ENCODE measurements around the gene BCAS4. TPM values are rescaled to one million over a fixed set of nuclear protein-coding genes. Genes with fewer than 3 reads are reported as not detected.
"Not testable (repeated sequence)": the region's sequence is repeated elsewhere in the genome, so short reads cannot be mapped to it uniquely, and the experiment has no call there.

BCAS4 gene
- total RNA-seq, 2 experiments from 2014 or later, result 6.3 to 6.6 TPM

GRCh38 chr20:50762435-50763220, 32.2 kb upstream of the BCAS4 start:
- peaks cover 3% of the 10 kb centered on the region for H3K27me3 Mint-ChIP-seq
- ChIA-PET POLR2A (no interaction called here), CTCF (interaction anchor here (0.7 to 1.6 kb wide), 3 partner anchors 12 to 79 kb away, joined by 3 to 4 read pairs (median 4); no protein-coding TSS in a partner anchor)
- H3K36me3 Mint-ChIP-seq (ENCODE audit: low read depth), result no peaks in the 10 kb centered on the region
- no peaks in the 10 kb centered on the region for H3K9me3 Mint-ChIP-seq
- no peak for DNase-seq
- no peak overlapping the region for H3K27ac Mint-ChIP-seq
- no peak overlapping the region for H3K4me3 Mint-ChIP-seq
- H3K4me1 Mint-ChIP-seq, result no peaks in the 10 kb centered on the region

GRCh38 chr20:50763550-50764458, 31.1 kb upstream of the BCAS4 start:
- CTCF ChIA-PET; POLR2A ChIA-PET; H3K27ac Mint-ChIP-seq; DNase-seq; H3K4me3 Mint-ChIP-seq; H3K36me3 Mint-ChIP-seq (ENCODE audit: low read depth); H3K9me3 Mint-ChIP-seq; H3K27me3 Mint-ChIP-seq; H3K4me1 Mint-ChIP-seq: not testable (repeated sequence)

- DNase-seq; H3K4me1 Mint-ChIP-seq; POLR2A ChIA-PET; H3K27ac Mint-ChIP-seq; H3K27me3 Mint-ChIP-seq; H3K36me3 Mint-ChIP-seq (ENCODE audit: low read depth); H3K4me3 Mint-ChIP-seq; H3K9me3 Mint-ChIP-seq: not testable (repeated sequence)
- CTCF ChIA-PET, result interaction anchor here (0.7 to 2.4 kb wide), 2 partner anchors 11 to 15 kb away, joined by 3 to 8 read pairs; no protein-coding TSS in a partner anchor
Observed at GRCh38 chr20:50765251-50765650, 29.6 kb upstream of the BCAS4 start.

- no peak overlapping the region for H3K4me3 Mint-ChIP-seq
- ChIA-PET CTCF (interaction anchor here (0.7 to 2.4 kb wide), 3 partner anchors 12 to 29 kb away, joined by 3 to 8 read pairs (median 3); no protein-coding TSS in a partner anchor), POLR2A (no interaction called here)
- DNase-seq, result no peak
- H3K4me1 Mint-ChIP-seq, result no peaks in the 10 kb centered on the region
- H3K27me3 Mint-ChIP-seq, result peaks cover 5% of the 10 kb centered on the region
- no peaks in the 10 kb centered on the region for H3K9me3 Mint-ChIP-seq
- H3K36me3 Mint-ChIP-seq (ENCODE audit: low read depth), result no peaks in the 10 kb centered on the region
- H3K27ac Mint-ChIP-seq, result no peak overlapping the region
Observed at GRCh38 chr20:50765674-50766073, 29.2 kb upstream of the BCAS4 start.

- H3K27ac Mint-ChIP-seq; POLR2A ChIA-PET; H3K4me1 Mint-ChIP-seq; H3K36me3 Mint-ChIP-seq (ENCODE audit: low read depth); DNase-seq; H3K4me3 Mint-ChIP-seq; H3K27me3 Mint-ChIP-seq; H3K9me3 Mint-ChIP-seq: not testable (repeated sequence)
- CTCF ChIA-PET, result interaction anchor here (1.5 to 2.4 kb wide), 2 partner anchors 17 to 27 kb away, joined by 3 to 8 read pairs; no protein-coding TSS in a partner anchor
Observed at GRCh38 chr20:50766955-50767809, 27.7 kb upstream of the BCAS4 start.

GRCh38 chr20:50768991-50769390, 25.9 kb upstream of the BCAS4 start:
- H3K36me3 Mint-ChIP-seq (ENCODE audit: low read depth); H3K9me3 Mint-ChIP-seq; H3K4me1 Mint-ChIP-seq; H3K27me3 Mint-ChIP-seq; DNase-seq; POLR2A ChIA-PET; CTCF ChIA-PET; H3K27ac Mint-ChIP-seq; H3K4me3 Mint-ChIP-seq: not testable (repeated sequence)

GRCh38 chr20:50769551-50770085, 25.2 kb upstream of the BCAS4 start:
- H3K27me3 Mint-ChIP-seq; POLR2A ChIA-PET; DNase-seq; H3K36me3 Mint-ChIP-seq (ENCODE audit: low read depth); H3K4me1 Mint-ChIP-seq; CTCF ChIA-PET; H3K27ac Mint-ChIP-seq; H3K9me3 Mint-ChIP-seq; H3K4me3 Mint-ChIP-seq: not testable (repeated sequence)

GRCh38 chr20:50771419-50772080, 23.3 kb upstream of the BCAS4 start:
- CTCF ChIA-PET; H3K4me1 Mint-ChIP-seq; H3K27me3 Mint-ChIP-seq; DNase-seq; POLR2A ChIA-PET; H3K27ac Mint-ChIP-seq; H3K36me3 Mint-ChIP-seq (ENCODE audit: low read depth); H3K9me3 Mint-ChIP-seq; H3K4me3 Mint-ChIP-seq: not testable (repeated sequence)

- POLR2A ChIA-PET, result no interaction called here
- H3K9me3 Mint-ChIP-seq, result no peaks in the 10 kb centered on the region
- no peak overlapping the region for H3K27ac Mint-ChIP-seq
- H3K36me3 Mint-ChIP-seq (ENCODE audit: low read depth), result no peaks in the 10 kb centered on the region
- peaks cover 5% of the 10 kb centered on the region for H3K27me3 Mint-ChIP-seq
- no peak overlapping the region for H3K4me3 Mint-ChIP-seq
- CTCF ChIA-PET, result interaction anchor here (0.6 to 0.8 kb wide), 2 partner anchors 9 to 127 kb away, joined by 3 read pairs; no protein-coding TSS in a partner anchor
- DNase-seq, result no peak
- peaks cover 3% of the 10 kb centered on the region for H3K4me1 Mint-ChIP-seq
Observed at GRCh38 chr20:50772420-50773185, 22.3 kb upstream of the BCAS4 start.

GRCh38 chr20:50774515-50774914, 20.3 kb upstream of the BCAS4 start:
- H3K36me3 Mint-ChIP-seq (ENCODE audit: low read depth), result no peaks in the 10 kb centered on the region
- POLR2A ChIA-PET, result no interaction called here
- H3K27ac Mint-ChIP-seq, result no peak overlapping the region
- peaks cover 6% of the 10 kb centered on the region for H3K27me3 Mint-ChIP-seq
- no peaks in the 10 kb centered on the region for H3K9me3 Mint-ChIP-seq
- no peak overlapping the region for H3K4me3 Mint-ChIP-seq
- CTCF ChIA-PET, result interaction anchor here (2.0 kb wide), 1 partner anchor 25 kb away, joined by 9 read pairs; no protein-coding TSS in a partner anchor
- no peak for DNase-seq
- peaks cover 3% of the 10 kb centered on the region for H3K4me1 Mint-ChIP-seq

GRCh38 chr20:50776122-50776817, 18.6 kb upstream of the BCAS4 start:
- no peak overlapping the region for H3K4me3 Mint-ChIP-seq
- POLR2A ChIA-PET, result no interaction called here
- H3K36me3 Mint-ChIP-seq (ENCODE audit: low read depth), result no peaks in the 10 kb centered on the region
- no peaks in the 10 kb centered on the region for H3K9me3 Mint-ChIP-seq
- H3K4me1 Mint-ChIP-seq, result peaks cover 3% of the 10 kb centered on the region
- CTCF ChIA-PET, result interaction anchor here (0.6 to 1.4 kb wide), 3 partner anchors 18 to 44 kb away, joined by 4 to 6 read pairs (median 4); partner anchors contain the start of gene BCAS4
- no peak overlapping the region for H3K27ac Mint-ChIP-seq
- H3K27me3 Mint-ChIP-seq, result peaks cover 12% of the 10 kb centered on the region
- DNase-seq, result no peak

All from activated CD4-positive, alpha-beta memory T cell treated with anti-CD3 and anti-CD28 coated beads, Interleukin-2, amount 10 ng/mL, durations not matched to agents 7 days and 5 days (primary cell).